Endothelial cell of umbilical vein (primary cell): ENCODE measurements around the gene LDLRAD2. TPM values are rescaled to one million over a fixed set of nuclear protein-coding genes. Genes with fewer than 3 reads are reported as not detected.

Source experiments
- BruUV-seq: library from RNA; stranded (reverse); fragments of 400-500 nt; replicated peaks from 2 replicates; lab custom pipeline; 2021; lab: Mats Ljungman, UMichigan
- CTCF ChIA-PET: fragments of 300-600, 350-600 bp; sonication (Branson Sonifier 250); formaldehyde crosslinking; loops from one replicate; lab custom pipeline; 2021; ENCODE audit warnings: antibody characterized with exemption, inconsistent platforms; lab: Charles Lee
- POLR2A ChIA-PET: fragments of 300-600, 350-600 bp; sonication (Branson Sonifier 250); formaldehyde crosslinking; loops from one replicate; lab custom pipeline; 2021; ENCODE audit warnings: antibody characterized with exemption, inconsistent platforms; lab: Charles Lee
- DNase-seq: peaks from one replicate; pipeline ENCODE4 v3.0.0-alpha.2; 2011; ENCODE audit warnings: low read depth, low spot score
- FAIRE-seq: peaks from 2 replicates; lab custom pipeline; 2011; peaks lifted over from hg19 to GRCh38; lab: Jason Lieb, UNC
- H2AFZ ChIP-seq: 2 replicates; pipeline ENCODE4 v1.6.0; 2012; ENCODE audit warnings: low read depth, low read length, control low read depth, inconsistent platforms
- H3K27ac ChIP-seq: 2 replicates; pipeline ENCODE4 v1.5.1; 2011; ENCODE audit warnings: low read depth, mild to moderate bottlenecking, control low read depth, low read length, moderate library complexity; ENCODE audit not compliant: insufficient read depth
- H3K27me3 ChIP-seq, 2 experiments: 2 replicates each; pipeline versions ENCODE4 v1.6.0 to v1.6.1; 2011; ENCODE audit warnings: low read length in 2 of 2, mixed read lengths in 1 of 2; ENCODE audit not compliant: control insufficient read depth in 2 of 2, insufficient read depth in 2 of 2
- H3K36me3 ChIP-seq, 2 experiments: 2 replicates in 1 of 2; 3 replicates in 1 of 2; pipeline ENCODE4 v1.5.1; 2011; ENCODE audit warnings: low read length in 2 of 2, mild to moderate bottlenecking in 1 of 2, moderate library complexity in 1 of 2; ENCODE audit not compliant: control insufficient read depth in 2 of 2, insufficient read depth in 2 of 2; ENCODE audit errors: extremely low read depth in 1 of 2
- H3K4me1 ChIP-seq: 3 replicates; pipeline ENCODE4 v1.5.1; 2011; ENCODE audit warnings: mild to moderate bottlenecking, low read length; ENCODE audit not compliant: control insufficient read depth, insufficient read depth; ENCODE audit errors: extremely low read depth
- H3K4me2 ChIP-seq: 2 replicates; pipeline ENCODE4 v1.6.1; 2011; ENCODE audit warnings: low read length, control low read depth, mixed read lengths; ENCODE audit not compliant: insufficient read depth
- H3K4me3 ChIP-seq, 3 experiments: fragments of 200-600 bp in 1 of 3; sonication (generic), shearing (Covaris generic) in 1 of 3; replicated peaks in 1 of 3; 2 replicates each; pipeline ENCODE4 v1.5.1; 2011 to 2016; ENCODE audit warnings: control low read depth in 3 of 3, low read length in 3 of 3, mild to moderate bottlenecking in 2 of 3, inconsistent platforms in 1 of 3, low read depth in 1 of 3, moderate library complexity in 1 of 3; ENCODE audit not compliant: insufficient read depth in 1 of 3
- H3K79me2 ChIP-seq: 2 replicates; pipeline ENCODE4 v1.6.0; 2012; ENCODE audit warnings: low read length, inconsistent platforms; ENCODE audit not compliant: control insufficient read depth, insufficient read depth
- H3K9ac ChIP-seq: replicated peaks from 2 replicates; pipeline ENCODE3; 2011; ENCODE audit warnings: low read length, control low read depth; ENCODE audit not compliant: insufficient read depth; ENCODE audit errors: extremely low read depth
- H3K9me1 ChIP-seq: replicated peaks from 3 replicates; pipeline ENCODE4 v1.6.0; 2011; ENCODE audit warnings: mild to moderate bottlenecking, low read length; ENCODE audit not compliant: control insufficient read depth, insufficient read depth; ENCODE audit errors: extremely low read depth
- H3K9me3 ChIP-seq: replicated peaks from 2 replicates; pipeline ENCODE4 v1.5.1; 2012; ENCODE audit warnings: low read length, inconsistent platforms; ENCODE audit not compliant: control insufficient read depth, insufficient read depth
- H4K20me1 ChIP-seq: replicated peaks from 2 replicates; pipeline ENCODE3; 2011; ENCODE audit warnings: mild to moderate bottlenecking, low read length; ENCODE audit not compliant: control insufficient read depth, insufficient read depth; ENCODE audit errors: extremely low read depth
- EZH2 ChIP-seq: IDR thresholded peaks from 2 replicates; pipeline ENCODE4 v1.6.1; 2012; ENCODE audit warnings: borderline replicate concordance, low read depth, mild to moderate bottlenecking, moderate library complexity, low read length, inconsistent platforms; ENCODE audit not compliant: severe bottlenecking
- FOS ChIP-seq: IDR thresholded peaks from 2 replicates; pipeline ENCODE4 v1.6.1; 2011; ENCODE audit warnings: mild to moderate bottlenecking, low read length, moderate library complexity, borderline replicate concordance; ENCODE audit not compliant: insufficient read depth
- GATA2 ChIP-seq: IDR thresholded peaks from 2 replicates; pipeline ENCODE4 v1.7.0; 2011; ENCODE audit warnings: low read depth, mild to moderate bottlenecking, moderate library complexity, mixed read lengths, low read length; ENCODE audit not compliant: insufficient read length, insufficient read depth
- JUN ChIP-seq: IDR thresholded peaks from 2 replicates; pipeline ENCODE4 v1.6.1; 2011; ENCODE audit warnings: borderline replicate concordance, low read depth; ENCODE audit not compliant: insufficient read length, insufficient read depth
- MAX ChIP-seq: IDR thresholded peaks from 2 replicates; pipeline ENCODE4 v1.6.1; 2011; ENCODE audit not compliant: insufficient read depth, insufficient read length
- MYC ChIP-seq: IDR thresholded peaks from one replicate; pipeline ENCODE4 v1.6.1; 2011; ENCODE audit warnings: mild to moderate bottlenecking, low read depth, low read length
- POLR2A ChIP-seq: IDR thresholded peaks from 2 replicates; pipeline ENCODE4 v1.6.1; 2012; ENCODE audit warnings: low read depth, mild to moderate bottlenecking, control low read depth, low read length
- POLR2AphosphoS5 ChIP-seq: IDR thresholded peaks from 2 replicates; pipeline ENCODE4 v1.6.1; 2012; ENCODE audit warnings: low read depth, mild to moderate bottlenecking, control low read depth, low read length, moderate library complexity; ENCODE audit not compliant: insufficient read depth
- dilution Hi-C: fragments of 300-500 bp; cut with MboI; formaldehyde crosslinking; loops from one replicate; pipeline ENCODE4 v1.15.0; 2019; ENCODE audit warnings: low sequenced_read_pairs; ENCODE audit not compliant: extremely low pct_ligation_motif_present
- intact Hi-C: fragments of 100-400 bp; cut with micrococcal nuclease; formaldehyde crosslinking; loops from one replicate; pipeline ENCODE4 v1.10.0; 2022
- polyA plus RNA-seq, 4 experiments: library from polyadenylated mRNA; depleted of rRNA in 3 of 4; stranded (reverse) in 3 of 4; unstranded in 1 of 4; fragments of >200 nt; gene quantifications; 2 replicates each; pipeline versions ENCODE4 v1.2.1 to v1.2.3, GENCODE V29; 2011 to 2012; ENCODE audit warnings: missing spikeins in 1 of 4
- total RNA-seq: library from RNA; stranded (reverse); gene quantifications from 2 replicates; pipeline ENCODE4 v1.2.3, GENCODE V29; 2021
- TF ChIP-seq, protein P1 (sequence below), 2 donors: IDR thresholded peaks; 1 replicate in 1 of 2; 2 replicates in 1 of 2; pipeline ENCODE4 v1.5.1; 2011; ENCODE audit warnings: low read length in 2 of 2, mild to moderate bottlenecking in 2 of 2, moderate library complexity in 2 of 2, control low read depth in 1 of 2, inconsistent platforms in 1 of 2, low read depth in 1 of 2; ENCODE audit not compliant: insufficient read depth in 1 of 2; ENCODE audit errors: extremely low read depth in 1 of 2

The LDLRAD2 gene
- total and polyA plus RNA-seq, 2 donors (not counting 3 experiments of a cell fraction or from before 2014, with no cell fraction given), result 0.44 TPM; not detected in 1

DNA sequence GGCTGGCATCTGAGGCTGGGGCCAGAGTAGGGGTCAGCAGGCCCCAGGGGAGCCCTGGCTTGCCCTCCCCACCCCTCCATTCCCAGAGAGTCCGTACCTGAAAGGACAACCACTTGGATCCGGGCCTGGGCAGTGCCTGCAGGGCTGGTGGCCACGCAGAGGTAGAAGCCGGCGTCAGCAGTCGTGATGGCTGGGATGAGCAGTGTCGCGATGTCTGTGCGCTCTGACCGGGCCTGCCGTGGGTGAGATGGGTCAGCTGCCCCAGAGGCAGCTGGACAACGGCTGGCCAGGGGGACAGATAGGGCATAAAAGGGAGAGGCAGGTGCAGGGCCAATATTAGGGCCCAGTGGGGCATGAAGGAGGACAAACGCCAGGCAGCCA is 42.7 kb downstream of the LDLRAD2 start:
- H3K79me2 ChIP-seq, result peaks cover 47% of the 10 kb centered on the region
- no peak for FAIRE-seq
- BruUV-seq, result no TSS peak
- H3K4me2 ChIP-seq, result no peak overlapping the region
- peaks cover 11% of the 10 kb centered on the region for H3K4me1 ChIP-seq
- no peaks in the 10 kb centered on the region for H3K9me3 ChIP-seq
- POLR2A ChIA-PET, result no interaction called here
- no peak for DNase-seq
- no peaks in the 10 kb centered on the region for H4K20me1 ChIP-seq
- dilution Hi-C loops (no loop called here), intact Hi-C loops (no loop called here)
- no peaks in the 10 kb centered on the region for H3K9me1 ChIP-seq
- H3K4me3 ChIP-seq, result no peak overlapping the region
- H3K27me3 ChIP-seq, result no peaks in the 10 kb centered on the region
- no peak overlapping the region for H2AFZ ChIP-seq
- TF ChIP-seq FOS, result no peak
- TF ChIP-seq JUN, result no peak
- TF ChIP-seq MYC, result no peak
- TF ChIP-seq POLR2A, result no peak
- no peak for TF ChIP-seq EZH2
- no peak for TF ChIP-seq POLR2AphosphoS5
- no peak for TF ChIP-seq GATA2
- no peak for TF ChIP-seq MAX
- TF ChIP-seq, protein P1, sequence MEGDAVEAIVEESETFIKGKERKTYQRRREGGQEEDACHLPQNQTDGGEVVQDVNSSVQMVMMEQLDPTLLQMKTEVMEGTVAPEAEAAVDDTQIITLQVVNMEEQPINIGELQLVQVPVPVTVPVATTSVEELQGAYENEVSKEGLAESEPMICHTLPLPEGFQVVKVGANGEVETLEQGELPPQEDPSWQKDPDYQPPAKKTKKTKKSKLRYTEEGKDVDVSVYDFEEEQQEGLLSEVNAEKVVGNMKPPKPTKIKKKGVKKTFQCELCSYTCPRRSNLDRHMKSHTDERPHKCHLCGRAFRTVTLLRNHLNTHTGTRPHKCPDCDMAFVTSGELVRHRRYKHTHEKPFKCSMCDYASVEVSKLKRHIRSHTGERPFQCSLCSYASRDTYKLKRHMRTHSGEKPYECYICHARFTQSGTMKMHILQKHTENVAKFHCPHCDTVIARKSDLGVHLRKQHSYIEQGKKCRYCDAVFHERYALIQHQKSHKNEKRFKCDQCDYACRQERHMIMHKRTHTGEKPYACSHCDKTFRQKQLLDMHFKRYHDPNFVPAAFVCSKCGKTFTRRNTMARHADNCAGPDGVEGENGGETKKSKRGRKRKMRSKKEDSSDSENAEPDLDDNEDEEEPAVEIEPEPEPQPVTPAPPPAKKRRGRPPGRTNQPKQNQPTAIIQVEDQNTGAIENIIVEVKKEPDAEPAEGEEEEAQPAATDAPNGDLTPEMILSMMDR (IDR thresholded peaks at IDR 0.05; ENCODE audit: extremely low read depth in 1 of 2, insufficient read depth in 1 of 2, low read depth in 1 of 2, low read length in 2 of 2), result no peak
- no peak overlapping the region for H3K27ac ChIP-seq
- no peak overlapping the region for H3K9ac ChIP-seq
- H3K36me3 ChIP-seq, result peaks cover 71 to 83% of the 10 kb centered on the region in 2 experiments
- CTCF ChIA-PET, result no interaction called here
